H1 (cell line): ENCODE results near the gene TTC33.

Experiments
- ASH2L ChIP-seq: fragments of 200-600, 300-600 bp; sonication (generic); IDR thresholded peaks from one replicate; pipeline ENCODE4 v1.7.1; 2017; ENCODE audit warnings: low read length
- CEBPB ChIP-seq: IDR thresholded peaks from 2 replicates; pipeline ENCODE4 v1.6.1; 2012; ENCODE audit warnings: low read depth, low read length
- CTCF ChIP-seq, 3 experiments: IDR thresholded peaks; 1 replicate in 2 of 3; 2 replicates in 1 of 3; pipeline versions ENCODE4 v1.5.1 to v1.6.1; 2011; ENCODE audit warnings: low read length in 3 of 3, mild to moderate bottlenecking in 3 of 3, inconsistent platforms in 2 of 3, low read depth in 1 of 3, moderate library complexity in 1 of 3; ENCODE audit not compliant: insufficient read depth in 1 of 3; ENCODE audit errors: control extremely low read depth in 1 of 3
- EZH2 ChIP-seq: fragments of 200-600 bp; sonication (generic); IDR thresholded peaks from 2 replicates; pipeline ENCODE4 v1.7.1; 2012; ENCODE audit warnings: low read depth, mild to moderate bottlenecking, moderate library complexity, low read length, inconsistent platforms; ENCODE audit not compliant: severe bottlenecking
- JUND ChIP-seq: IDR thresholded peaks from 2 replicates; pipeline ENCODE4 v1.6.1; 2011; ENCODE audit warnings: mild to moderate bottlenecking, improper control_type of control experiment, low read length
- MAX ChIP-seq: IDR thresholded peaks from 2 replicates; pipeline ENCODE4 v1.6.1; 2012; ENCODE audit warnings: inconsistent platforms
- POLR2A ChIP-seq, 2 experiments: IDR thresholded peaks; 1 replicate in 1 of 2; 2 replicates in 1 of 2; pipeline ENCODE4 v1.6.1; 2011; ENCODE audit warnings: low read depth in 2 of 2, low read length in 2 of 2, mild to moderate bottlenecking in 2 of 2; ENCODE audit errors: control extremely low read depth in 1 of 2
- RAD21 ChIP-seq, 2 experiments: IDR thresholded peaks in 1 of 2; conservative IDR thresholded peaks in 1 of 2; 2 replicates each; pipeline ENCODE4 v1.6.1; 2011; ENCODE audit warnings: low read depth in 2 of 2, low read length in 2 of 2, improper control_type of control experiment in 1 of 2, inconsistent platforms in 1 of 2, mild to moderate bottlenecking in 1 of 2, moderate library complexity in 1 of 2
- YY1 ChIP-seq: IDR thresholded peaks from 2 replicates; pipeline ENCODE4 v1.6.1; 2011; ENCODE audit warnings: low read depth, mild to moderate bottlenecking, low read length

- TF ChIP-seq MAX (no peak), CTCF (IDR thresholded peaks at IDR 0.05; ENCODE audit: control extremely low read depth in 1 of 3, insufficient read depth in 1 of 3, low read depth in 1 of 3, low read length in 3 of 3) (no peak), JUND (no peak), EZH2 (no peak), YY1 (no peak), RAD21 (IDR thresholded peaks at IDR 0.05 in 1 of 2, conservative IDR thresholded peaks at IDR 0.05 in 1 of 2; ENCODE audit: low read depth in 2 of 2, low read length in 2 of 2) (no peak), POLR2A (IDR thresholded peaks at IDR 0.05; ENCODE audit: control extremely low read depth in 1 of 2, low read depth in 2 of 2, low read length in 2 of 2) (no peak), ASH2L (no peak), CEBPB (no peak)
These were observed 196.5 kb downstream of the TTC33 start for GRCh38 chr5:40559306-40559705.
